ENCODE results near the gene CCM2. TPM values are rescaled to one million over a fixed set of nuclear protein-coding genes. Genes with fewer than 3 reads are reported as not detected.

CCM2 gene
- total RNA-seq, 1 donor from 2014 or later: 47.8 TPM

GRCh38 chr7:45078125-45078681, 78.2 kb downstream of the CCM2 start:
- Mint-ChIP-seq H3K36me3 (ENCODE audit: low read depth) (peaks cover 11% of the 10 kb centered on the region), H3K4me1 (ENCODE audit: low read depth) (peaks cover 6% of the 10 kb centered on the region), H3K27me3 (ENCODE audit: low read depth) (no peaks in the 10 kb centered on the region), H3K4me3 (ENCODE audit: unreplicated experiment) (no peak overlapping the region), H3K27ac (ENCODE audit: unreplicated experiment) (no peak overlapping the region), H3K9me3 (ENCODE audit: low read depth) (no peaks in the 10 kb centered on the region)
- DNase-seq (ENCODE audit: low spot score): peak; percentile 56
- TF ChIP-seq CTCF (IDR thresholded peaks at IDR 0.05): no peak

DNA sequence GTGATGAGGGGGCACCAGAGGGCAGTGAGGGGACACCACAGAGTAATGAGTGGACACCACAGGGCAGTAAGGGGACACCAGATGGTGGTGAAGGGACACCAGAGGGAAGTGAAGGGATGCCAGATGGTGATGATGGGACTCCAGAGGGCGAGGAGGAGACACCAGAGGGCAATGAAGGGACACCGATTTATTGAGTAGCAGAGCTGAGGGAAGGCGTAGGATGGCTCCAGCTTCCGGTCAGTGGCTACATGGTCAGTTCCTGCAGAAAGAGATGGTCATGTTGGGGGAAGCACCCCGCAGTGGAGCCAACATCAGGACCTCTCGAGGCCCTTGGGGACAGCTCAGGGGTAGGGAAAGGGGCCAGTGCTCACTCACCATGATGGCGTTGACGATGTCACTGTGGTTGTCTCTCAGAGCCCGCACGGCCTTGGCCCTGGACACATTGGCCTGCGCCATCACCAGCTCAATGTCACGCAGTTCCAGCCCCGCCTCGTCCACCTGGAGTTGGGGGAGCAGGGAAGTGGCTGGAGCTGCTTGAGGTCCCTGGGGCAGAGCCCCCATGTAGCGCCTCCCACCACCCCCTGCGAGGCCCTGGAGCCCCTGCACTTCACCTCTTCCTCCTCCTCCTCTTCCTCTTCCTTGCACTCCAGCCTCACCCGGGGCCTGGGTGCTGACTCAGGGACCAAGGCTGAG, 80.4 kb downstream of the CCM2 start:
- Mint-ChIP-seq H3K4me3 (ENCODE audit: unreplicated experiment) (no peak overlapping the region), H3K4me1 (ENCODE audit: low read depth) (no peaks in the 10 kb centered on the region), H3K9me3 (ENCODE audit: low read depth) (no peaks in the 10 kb centered on the region), H3K27ac (ENCODE audit: unreplicated experiment) (no peak overlapping the region), H3K27me3 (ENCODE audit: low read depth) (no peaks in the 10 kb centered on the region), H3K36me3 (ENCODE audit: low read depth) (peaks cover 7% of the 10 kb centered on the region)
- DNase-seq (ENCODE audit: low spot score): no peak
- TF ChIP-seq CTCF (IDR thresholded peaks at IDR 0.05): no peak

DNA sequence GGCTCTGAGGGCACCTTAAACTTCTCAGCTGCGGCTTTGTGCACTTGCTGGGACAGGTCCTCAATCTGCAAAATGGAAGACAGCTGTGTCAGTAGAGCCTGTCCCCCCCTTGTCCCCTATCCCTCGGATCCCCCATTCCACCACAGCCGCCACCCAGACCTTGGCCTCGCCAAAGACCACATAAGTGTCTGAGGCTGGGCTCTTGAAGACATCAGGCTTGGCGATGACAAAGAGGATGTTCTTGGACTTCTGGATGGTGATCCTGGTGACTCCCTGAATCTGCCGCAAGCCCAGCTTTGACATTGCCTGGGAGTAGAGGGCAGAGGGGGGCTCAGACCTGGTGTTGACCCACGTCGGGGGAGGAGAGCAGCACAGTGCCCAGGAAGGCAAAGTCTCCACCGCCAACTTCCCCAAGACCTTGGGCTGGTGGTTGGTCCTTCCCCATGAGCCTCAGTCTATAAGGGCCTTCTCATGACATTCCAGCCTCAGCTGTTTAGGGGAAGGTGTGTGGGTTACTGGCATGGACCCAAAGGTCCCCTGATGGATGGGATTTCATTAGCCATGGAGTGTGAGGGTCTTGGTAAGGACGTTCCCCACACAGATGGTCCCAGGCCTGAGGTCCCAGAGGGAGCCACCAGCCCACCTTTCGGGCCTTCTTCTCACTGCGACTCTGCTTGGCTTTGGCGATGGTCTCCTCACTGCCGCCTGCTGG, 81.1 kb downstream of the CCM2 start:
- DNase-seq (ENCODE audit: low spot score): no peak
- H3K36me3 Mint-ChIP-seq (ENCODE audit: low read depth): peaks cover 4% of the 10 kb centered on the region

GRCh38 chr7:45081670-45081974, 81.6 kb downstream of the CCM2 start:
- Mint-ChIP-seq H3K9me3 (ENCODE audit: low read depth) (no peaks in the 10 kb centered on the region), H3K27ac (ENCODE audit: unreplicated experiment) (no peak overlapping the region), H3K36me3 (ENCODE audit: low read depth) (peaks cover 1% of the 10 kb centered on the region), H3K4me3 (ENCODE audit: unreplicated experiment) (no peak overlapping the region), H3K27me3 (ENCODE audit: low read depth) (no peaks in the 10 kb centered on the region), H3K4me1 (ENCODE audit: low read depth) (no peaks in the 10 kb centered on the region)
- DNase-seq (ENCODE audit: low spot score): no peak
- TF ChIP-seq CTCF (IDR thresholded peaks at IDR 0.05): no peak

More for the DNA sequence above, 81.1 kb downstream of the CCM2 start:
- Mint-ChIP-seq H3K4me1 (ENCODE audit: low read depth) (no peaks in the 10 kb centered on the region), H3K9me3 (ENCODE audit: low read depth) (no peaks in the 10 kb centered on the region), H3K27ac (ENCODE audit: unreplicated experiment) (no peak overlapping the region), H3K4me3 (ENCODE audit: unreplicated experiment) (no peak overlapping the region), H3K27me3 (ENCODE audit: low read depth) (no peaks in the 10 kb centered on the region)
- TF ChIP-seq CTCF (IDR thresholded peaks at IDR 0.05): no peak

DNA sequence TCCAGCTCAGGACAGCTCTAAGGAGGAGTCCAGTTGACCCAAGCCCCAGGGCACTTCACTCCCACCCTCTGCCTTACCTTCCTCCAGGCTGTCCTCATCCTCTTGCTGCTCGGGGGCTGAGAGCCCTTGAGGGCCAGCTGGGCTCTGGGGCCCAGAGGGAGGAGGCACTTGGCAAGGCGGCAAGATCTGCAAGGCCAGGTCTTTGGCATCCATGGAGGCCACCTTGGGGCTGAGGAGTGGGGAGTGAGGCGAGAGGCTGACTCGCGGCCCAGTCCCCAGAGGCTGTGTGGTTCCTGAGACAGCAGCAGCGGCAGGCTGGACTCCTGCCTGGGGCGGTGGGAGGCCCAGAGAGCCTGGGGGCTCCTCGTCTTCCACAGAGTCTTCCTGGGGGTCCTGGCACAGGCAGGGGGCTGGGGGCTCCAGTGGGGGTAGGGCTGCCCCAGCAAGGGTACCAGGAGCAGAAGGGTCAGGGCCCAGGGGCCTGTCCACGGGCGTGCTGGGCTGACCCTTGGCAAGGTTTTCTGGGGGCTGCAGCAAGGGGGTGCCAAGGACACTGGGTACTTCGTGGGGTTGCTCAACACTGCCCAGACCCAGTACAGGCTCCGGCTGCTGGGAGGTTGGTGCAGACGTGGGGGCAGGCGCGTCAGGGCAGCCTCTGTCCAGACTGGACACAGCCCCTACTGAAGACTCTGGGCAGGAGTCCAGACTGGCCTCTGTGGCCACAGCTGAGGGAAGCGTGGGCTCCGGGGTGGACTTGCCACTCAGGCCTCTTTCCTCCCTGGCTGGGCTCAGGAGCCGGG, 82.2 kb downstream of the CCM2 start:
- DNase-seq (ENCODE audit: low spot score): peak; percentile 90
- Mint-ChIP-seq H3K27ac (ENCODE audit: unreplicated experiment) (no peak overlapping the region), H3K4me1 (ENCODE audit: low read depth) (no peaks in the 10 kb centered on the region), H3K9me3 (ENCODE audit: low read depth) (no peaks in the 10 kb centered on the region), H3K27me3 (ENCODE audit: low read depth) (no peaks in the 10 kb centered on the region), H3K4me3 (ENCODE audit: unreplicated experiment) (no peak overlapping the region), H3K36me3 (ENCODE audit: low read depth) (no peaks in the 10 kb centered on the region)
- TF ChIP-seq CTCF (IDR thresholded peaks at IDR 0.05): no peak
